ENCODE data around the gene CUZD1. TPM values are rescaled to one million over a fixed set of nuclear protein-coding genes. Genes with fewer than 3 reads are reported as not detected.

CUZD1 gene
- total RNA-seq, 1 experiment from 2014 or later: 3.5 TPM

GRCh38 chr10:122864901-122865300 lies 19.2 kb upstream of the CUZD1 start (continued):
- TF ChIP-seq ZNF532 (CRISPR knock-in tag; IDR thresholded peaks at IDR 0.05; ENCODE audit: borderline replicate concordance): no peak
- no peak for TF ChIP-seq TP53 (CRISPR knock-in tag; IDR thresholded peaks at IDR 0.05)
- no peak for TF ChIP-seq PRRX2 (CRISPR knock-in tag; IDR thresholded peaks at IDR 0.05)
- no peak for TF ChIP-seq STAT6 (CRISPR knock-in tag; conservative IDR thresholded peaks at IDR 0.05; ENCODE audit: low read depth)

GRCh38 chr10:122864194-122864592 lies 18.5 kb upstream of the CUZD1 start:
- ATAC-seq (no peak), DNase-seq (ENCODE audit: low spot score) (no peak)
- peaks cover 31% of the 10 kb centered on the region for H3K36me3 Mint-ChIP-seq
- peaks cover 26% of the 10 kb centered on the region for H3K9me3 Mint-ChIP-seq
- no peak overlapping the region for H3K27ac Mint-ChIP-seq
- TF ChIP-seq TP53 (CRISPR knock-in tag; IDR thresholded peaks at IDR 0.05): no peak
- no peak for TF ChIP-seq ESRRA (CRISPR knock-in tag; IDR thresholded peaks at IDR 0.05; ENCODE audit: borderline replicate concordance)
- no peak for TF ChIP-seq ZNF317 (CRISPR knock-in tag; IDR thresholded peaks at IDR 0.05; ENCODE audit: borderline replicate concordance, low read depth)
- TF ChIP-seq ERG (CRISPR knock-in tag; IDR thresholded peaks at IDR 0.05): no peak
- TF ChIP-seq SMAD4 (CRISPR knock-in tag; IDR thresholded peaks at IDR 0.05): no peak
- no peak for TF ChIP-seq GRHL2 (CRISPR knock-in tag; IDR thresholded peaks at IDR 0.05; ENCODE audit: insufficient replicate concordance, severe bottlenecking)
- TF ChIP-seq ZNF232 (CRISPR knock-in tag; IDR thresholded peaks at IDR 0.05): no peak
- TF ChIP-seq PREB (CRISPR knock-in tag; IDR thresholded peaks at IDR 0.05; ENCODE audit: borderline replicate concordance): no peak
- no peak for TF ChIP-seq NFATC4 (CRISPR knock-in tag; IDR thresholded peaks at IDR 0.05)
- TF ChIP-seq CREM (CRISPR knock-in tag; IDR thresholded peaks at IDR 0.05): no peak
- TF ChIP-seq MYBL2 (CRISPR knock-in tag; IDR thresholded peaks at IDR 0.05): no peak
- no peak for TF ChIP-seq GABPB1 (CRISPR knock-in tag; IDR thresholded peaks at IDR 0.05)
- no peak for TF ChIP-seq RELA (CRISPR knock-in tag; IDR thresholded peaks at IDR 0.05; ENCODE audit: borderline replicate concordance)
- peaks cover 6% of the 10 kb centered on the region for H3K4me1 Mint-ChIP-seq
- CTCF ChIA-PET: no interaction called here
- POLR2A ChIA-PET: no interaction called here
- peaks cover 4% of the 10 kb centered on the region for H3K27me3 Mint-ChIP-seq (ENCODE audit: low read depth)
- H3K4me3 Mint-ChIP-seq: no peak overlapping the region

Measured in WTC11 (cell line).